Measurements from ENCODE around the gene KLF7.
A peak's percentile ranks its signal among the peaks of the same experiment; 100 is the strongest.

Gene KLF7

DNA sequence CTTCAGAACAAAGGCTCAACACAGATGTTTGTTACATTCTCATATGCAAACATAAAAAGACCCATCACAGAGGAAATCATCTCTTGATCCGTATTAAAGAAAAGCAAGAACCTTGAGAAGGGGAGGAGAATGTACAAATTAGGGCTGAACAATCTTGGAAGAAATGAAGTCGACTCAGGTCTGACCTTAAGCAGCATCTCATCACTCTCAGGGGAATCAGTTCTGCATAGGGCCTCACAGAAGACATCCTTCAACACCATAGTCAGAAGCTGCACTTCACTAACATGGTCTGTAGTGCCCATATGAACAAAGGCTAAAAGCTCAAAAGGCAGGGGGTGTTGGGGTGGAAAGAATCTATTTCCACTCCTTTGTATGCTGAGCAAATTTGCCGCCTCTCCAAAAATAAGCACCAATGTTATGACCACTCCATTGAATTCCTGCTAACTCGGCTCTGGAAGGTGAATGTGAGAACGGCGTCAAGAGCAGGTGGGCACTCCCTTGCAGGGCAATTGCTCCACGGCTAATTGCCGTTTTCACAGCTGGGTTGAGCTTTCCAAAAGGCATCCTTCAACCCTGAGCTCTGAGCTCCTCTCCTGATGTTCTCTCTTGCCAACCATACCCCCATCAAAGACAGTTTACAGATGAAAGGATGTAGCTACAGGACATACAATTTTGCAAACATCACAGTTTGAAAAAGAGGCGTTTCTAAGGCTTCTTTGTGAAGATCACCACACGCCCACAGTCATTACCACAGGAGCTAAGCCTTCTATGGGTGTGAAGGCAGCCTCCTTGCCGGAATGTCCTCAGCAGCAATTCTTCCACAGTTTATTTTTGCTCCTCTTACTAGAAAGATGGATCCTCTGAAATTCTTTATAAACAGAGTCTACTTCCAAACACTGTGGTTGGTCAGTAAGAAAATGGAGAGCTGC, 10.0 kb downstream of the KLF7 start:
- no peak for TF ChIP-seq ZFX (IDR thresholded peaks at IDR 0.05; ENCODE audit: borderline replicate concordance)
- TF ChIP-seq, protein P1, sequence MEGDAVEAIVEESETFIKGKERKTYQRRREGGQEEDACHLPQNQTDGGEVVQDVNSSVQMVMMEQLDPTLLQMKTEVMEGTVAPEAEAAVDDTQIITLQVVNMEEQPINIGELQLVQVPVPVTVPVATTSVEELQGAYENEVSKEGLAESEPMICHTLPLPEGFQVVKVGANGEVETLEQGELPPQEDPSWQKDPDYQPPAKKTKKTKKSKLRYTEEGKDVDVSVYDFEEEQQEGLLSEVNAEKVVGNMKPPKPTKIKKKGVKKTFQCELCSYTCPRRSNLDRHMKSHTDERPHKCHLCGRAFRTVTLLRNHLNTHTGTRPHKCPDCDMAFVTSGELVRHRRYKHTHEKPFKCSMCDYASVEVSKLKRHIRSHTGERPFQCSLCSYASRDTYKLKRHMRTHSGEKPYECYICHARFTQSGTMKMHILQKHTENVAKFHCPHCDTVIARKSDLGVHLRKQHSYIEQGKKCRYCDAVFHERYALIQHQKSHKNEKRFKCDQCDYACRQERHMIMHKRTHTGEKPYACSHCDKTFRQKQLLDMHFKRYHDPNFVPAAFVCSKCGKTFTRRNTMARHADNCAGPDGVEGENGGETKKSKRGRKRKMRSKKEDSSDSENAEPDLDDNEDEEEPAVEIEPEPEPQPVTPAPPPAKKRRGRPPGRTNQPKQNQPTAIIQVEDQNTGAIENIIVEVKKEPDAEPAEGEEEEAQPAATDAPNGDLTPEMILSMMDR (IDR thresholded peaks at IDR 0.05) = no peak
- H3K27ac ChIP-seq = no peak overlapping the region

DNA sequence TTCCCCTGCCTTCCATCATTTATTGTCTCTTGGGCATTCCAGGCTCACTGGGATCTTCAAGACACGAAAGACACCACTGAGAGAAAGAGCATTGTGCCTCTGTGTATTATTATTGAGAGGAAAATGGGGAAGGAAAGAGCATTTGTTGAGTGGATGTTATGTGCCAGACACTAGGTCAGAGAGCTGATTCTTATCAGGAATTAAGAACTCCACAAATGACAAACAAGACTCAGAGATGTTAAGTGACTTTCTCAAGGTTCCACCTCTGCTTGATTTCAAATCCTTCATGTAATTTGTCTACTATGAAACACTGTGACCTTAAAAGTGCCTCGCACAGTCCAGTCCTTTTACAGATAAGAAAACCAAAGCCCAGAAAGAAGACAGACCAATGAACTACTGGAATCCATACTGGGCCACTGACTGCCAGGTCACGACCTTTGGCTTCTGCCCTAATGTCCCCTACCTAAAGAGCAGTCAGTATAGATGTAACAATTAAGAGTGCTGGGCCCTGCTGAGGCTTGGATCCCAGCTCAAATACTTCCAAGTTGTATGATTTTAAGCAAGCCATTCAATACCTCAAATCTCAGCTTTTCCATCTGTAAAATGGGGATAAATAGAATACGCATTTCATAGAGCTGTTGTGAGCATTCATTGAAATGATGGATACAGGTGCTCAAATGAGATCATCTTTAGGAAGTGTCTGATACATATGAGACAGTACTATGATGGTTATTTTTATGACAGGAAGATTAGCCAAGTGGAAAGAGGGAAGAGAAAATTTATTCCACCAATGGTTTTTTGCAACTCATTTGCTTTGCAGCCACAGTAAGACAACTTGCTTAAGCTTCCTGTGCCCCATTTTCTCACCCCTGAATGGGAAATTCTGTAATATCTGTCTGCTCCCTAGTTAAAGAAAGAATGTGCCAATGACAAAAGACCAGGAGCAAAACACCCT, 10.9 kb downstream of the KLF7 start:
- no peak for TF ChIP-seq ZFX (IDR thresholded peaks at IDR 0.05; ENCODE audit: borderline replicate concordance)
- TF ChIP-seq, protein P1 (IDR thresholded peaks at IDR 0.05) = no peak
- H3K27ac ChIP-seq = 0 out of 2 replicates have a peak overlapping the region, but pooled peaks have one; percentile 0

DNA sequence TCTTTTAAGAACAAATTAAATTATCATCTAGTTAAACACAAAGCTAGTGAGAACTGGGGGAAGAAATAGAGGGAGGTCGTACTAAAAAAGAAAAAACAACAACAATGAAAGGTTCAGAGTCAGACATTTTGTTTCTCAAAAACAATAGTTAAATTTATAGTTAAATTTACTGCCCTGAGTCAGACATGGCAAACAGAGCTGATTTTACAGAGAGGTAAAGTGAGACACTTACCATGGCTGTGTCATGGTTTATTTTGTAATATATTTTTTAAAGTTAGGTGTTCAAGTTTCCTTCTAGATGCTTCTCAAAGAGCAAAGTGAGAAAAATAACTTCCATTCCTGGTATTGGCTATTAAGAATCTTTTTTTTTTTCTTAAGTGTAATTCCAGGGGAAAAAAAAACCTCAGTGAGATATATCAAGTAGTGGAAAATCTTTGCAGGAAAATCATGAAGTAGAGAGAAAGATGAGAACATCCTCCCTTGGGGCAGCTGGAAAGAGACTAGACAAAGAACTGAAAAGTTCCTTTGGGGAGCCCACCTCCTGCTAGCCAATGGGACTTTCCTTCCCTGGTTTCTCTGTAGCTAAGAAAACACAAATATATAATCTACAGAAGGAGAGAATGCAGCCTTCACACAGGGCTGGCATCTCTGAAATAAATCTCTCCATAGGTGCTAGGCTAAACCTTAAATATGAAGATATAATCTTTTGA, 12.3 kb downstream of the KLF7 start:
- H3K27ac ChIP-seq = no peak overlapping the region
- TF ChIP-seq ZFX (IDR thresholded peaks at IDR 0.05; ENCODE audit: borderline replicate concordance) = no peak
- TF ChIP-seq, protein P1 (IDR thresholded peaks at IDR 0.05) = no peak

DNA sequence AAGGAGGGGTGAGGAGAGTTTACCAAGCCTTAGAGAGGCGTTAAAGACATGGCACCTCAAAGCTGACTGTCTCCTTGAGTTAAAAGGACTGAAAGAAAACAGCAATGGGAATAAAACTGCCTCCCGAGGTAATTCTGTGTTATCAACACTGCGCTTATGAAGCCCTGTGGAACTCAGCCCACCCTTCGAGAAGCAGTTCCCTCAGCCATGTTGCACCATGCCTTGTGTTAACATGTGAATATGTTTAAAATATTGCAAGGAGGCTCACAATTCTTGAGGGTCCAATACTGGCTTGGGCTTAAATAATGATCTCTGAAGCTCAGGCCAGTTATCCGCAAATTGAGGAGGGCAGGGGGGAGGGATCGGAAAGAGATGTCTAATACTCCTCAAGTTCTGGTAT, 14.7 kb downstream of the KLF7 start:
- H3K27ac ChIP-seq = no peak overlapping the region
- no peak for TF ChIP-seq ZFX (IDR thresholded peaks at IDR 0.05; ENCODE audit: borderline replicate concordance)
- TF ChIP-seq, protein P1 (IDR thresholded peaks at IDR 0.05) = no peak

DNA sequence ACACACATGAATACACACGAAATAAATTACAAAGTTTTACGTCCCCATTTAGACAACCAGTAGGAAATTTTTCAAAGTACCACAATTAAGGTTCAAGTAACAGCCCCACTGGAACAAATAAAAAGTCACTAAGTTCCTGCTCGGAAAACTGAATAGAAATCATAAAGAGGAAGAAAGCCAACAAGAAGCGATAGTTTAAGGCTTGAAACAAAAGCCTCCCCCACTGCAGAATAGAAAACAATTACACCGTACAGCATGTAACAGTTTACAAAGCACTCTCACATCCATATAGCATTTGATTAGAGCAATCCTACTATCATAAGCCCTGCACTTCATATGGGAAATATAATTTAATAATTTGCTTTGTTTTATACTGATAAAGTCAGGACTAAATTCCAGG, 15.5 kb downstream of the KLF7 start:
- TF ChIP-seq, protein P1 (IDR thresholded peaks at IDR 0.05) = no peak
- no peak for TF ChIP-seq ZFX (IDR thresholded peaks at IDR 0.05; ENCODE audit: borderline replicate concordance)
- no peak overlapping the region for H3K27ac ChIP-seq

DNA sequence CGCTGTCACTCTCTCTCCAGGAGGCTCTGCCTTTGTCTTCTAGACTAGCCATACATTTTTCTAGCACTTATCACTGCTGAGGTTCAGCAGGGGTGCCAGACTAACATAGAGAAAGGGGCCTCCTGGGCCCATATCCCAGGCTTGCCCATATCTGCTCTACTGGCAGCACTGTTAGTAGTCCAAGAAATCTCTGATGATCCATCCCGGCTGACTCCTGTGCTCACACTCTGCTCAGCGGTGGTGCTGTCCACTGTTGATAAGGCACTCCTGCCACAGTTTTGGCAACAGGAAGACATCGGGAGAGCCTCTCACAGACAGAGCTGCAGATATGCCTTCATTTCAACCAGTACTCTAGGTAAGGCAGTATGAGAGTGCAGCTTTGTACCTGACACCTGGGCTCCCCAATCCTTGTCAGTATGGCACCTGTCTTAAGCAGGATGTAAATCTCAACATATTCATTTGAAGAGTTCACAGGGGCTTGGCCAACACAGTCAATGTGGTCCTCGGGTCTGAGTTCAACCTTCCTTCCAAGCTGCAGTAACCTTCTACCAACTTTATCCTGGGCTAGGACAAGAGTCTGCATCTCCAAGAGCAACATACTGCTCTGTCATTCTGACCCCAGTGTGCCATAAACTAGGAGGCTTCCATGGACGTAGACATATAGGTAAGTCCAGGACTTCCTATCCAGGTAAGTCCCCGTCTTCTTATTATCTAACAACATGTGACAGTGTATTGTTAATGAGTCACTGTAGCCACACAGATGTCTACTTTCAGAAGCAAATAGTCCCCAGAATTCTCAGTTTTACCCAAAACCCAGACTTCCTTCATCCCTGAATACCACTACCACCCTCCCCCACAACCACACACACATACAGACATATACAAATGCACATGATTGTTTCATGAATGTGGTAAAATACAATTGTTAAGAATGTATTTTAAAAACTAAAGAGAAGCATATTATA, 16.2 kb downstream of the KLF7 start:
- H3K27ac ChIP-seq = no peak overlapping the region
- no peak for TF ChIP-seq ZFX (IDR thresholded peaks at IDR 0.05; ENCODE audit: borderline replicate concordance)
- TF ChIP-seq, protein P1 (IDR thresholded peaks at IDR 0.05) = no peak

Data from 22Rv1 (cell line).